ENCODE results near the gene NFATC2. TPM values are rescaled to one million over a fixed set of nuclear protein-coding genes. Genes with fewer than 3 reads are reported as not detected.

Gene NFATC2
- total and polyA plus RNA-seq, 2 of the 4 experiments (the other 2 are of a cell fraction), result 0.18 to 0.38 TPM

DNA sequence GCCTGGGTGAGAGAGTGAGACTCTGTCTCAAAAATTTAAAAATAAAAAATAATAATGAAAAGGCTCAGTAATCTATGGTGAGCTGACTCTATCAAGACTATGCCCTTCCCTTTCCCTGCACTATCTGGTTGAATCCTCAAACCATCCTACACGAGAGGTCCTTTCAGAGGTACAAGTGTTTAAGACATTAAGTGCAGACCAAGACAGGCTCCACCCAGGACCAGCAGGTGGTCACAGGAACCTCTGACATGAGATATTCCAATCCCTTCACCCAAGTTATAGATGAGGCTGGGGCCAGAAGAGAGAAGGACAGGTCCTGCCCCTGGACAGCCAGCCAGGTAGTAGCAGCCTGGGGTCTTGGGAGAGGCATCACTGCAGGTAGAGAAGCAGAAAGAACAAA, 182.6 kb downstream of the NFATC2 start (continued):
- TF ChIP-seq RFX5 (IDR thresholded peaks at IDR 0.05; ENCODE audit: low read depth, low read length) (no peak), POLR2A (IDR thresholded peaks at IDR 0.05; ENCODE audit: low read depth, low read length) (no peak), MXI1 (IDR thresholded peaks at IDR 0.05; ENCODE audit: borderline replicate concordance, low read depth, low read length) (no peak), BHLHE40 (IDR thresholded peaks at IDR 0.05; ENCODE audit: low read depth, low read length) (no peak), SMC3 (IDR thresholded peaks at IDR 0.05; ENCODE audit: low read depth, low read length) (no peak)

DNA sequence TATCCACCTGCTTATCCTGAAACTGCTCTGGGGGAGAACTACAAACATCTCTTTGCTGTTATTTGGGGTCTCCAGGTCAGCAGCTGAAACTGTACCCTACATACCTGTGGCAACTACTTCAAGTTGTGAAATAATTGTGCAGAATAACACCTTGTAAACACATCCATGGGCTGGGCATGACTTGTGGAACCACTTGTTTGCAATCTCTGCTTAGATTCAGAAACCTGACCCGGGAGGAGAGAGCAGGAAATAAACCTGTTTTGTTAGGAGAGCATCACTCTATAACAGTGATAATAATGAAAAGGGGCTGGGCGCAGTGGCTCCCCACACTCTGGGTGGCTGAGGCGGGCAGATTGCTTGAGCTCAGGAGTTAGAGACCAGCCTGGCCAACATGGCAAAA, 183.1 kb downstream of the NFATC2 start:
- in situ Hi-C loops (cut with MboI; ENCODE audit: low sequenced_read_pairs), result no loop called here
- no peak overlapping the region for H3K9ac ChIP-seq (ENCODE audit: low read depth, low read length)
- no peaks in the 10 kb centered on the region; the same call in 1 of the 2 replicates for H3K9me3 ChIP-seq (ENCODE audit: control insufficient read depth, insufficient read depth, low read length)
- peaks cover 37% of the 10 kb centered on the region for H3K9me1 ChIP-seq (ENCODE audit: insufficient read depth, low read length)
- peaks cover 0 to 27% of the 10 kb centered on the region in 2 experiments; a peak in 2 of 4 replicates for H3K79me1 ChIP-seq (ENCODE audit: low read depth in 1 of 2, low read length in 2 of 2)
- dilution Hi-C loops (cut with HindIII; ENCODE audit: low sequenced_read_pairs, unreplicated experiment), result no loop called here
- H3K56ac ChIP-seq (ENCODE audit: extremely low read depth, insufficient read depth, low read length), result no peak overlapping the region
- H2BK15ac ChIP-seq (ENCODE audit: low read depth, low read length), result peak overlapping the region; percentile 96
- no peak overlapping the region for H2BK5ac ChIP-seq (ENCODE audit: low read depth, low read length, poor library complexity, severe bottlenecking)
- H4K20me1 ChIP-seq (ENCODE audit: insufficient read depth, low read length), result no peaks in the 10 kb centered on the region
- no peak overlapping the region for H2AFZ ChIP-seq (replicated peaks; ENCODE audit: low read length, poor library complexity)
- H2AK9ac ChIP-seq (replicated peaks; ENCODE audit: low read depth, low read length, poor library complexity), result no peak overlapping the region
- TF ChIP-seq CEBPB (IDR thresholded peaks at IDR 0.05; ENCODE audit: low read depth, low read length) (0 out of 2 replicates have a peak, but pooled peaks have one; percentile 35), MAZ (IDR thresholded peaks at IDR 0.05; ENCODE audit: borderline replicate concordance, low read depth, low read length) (no peak)
- peak overlapping the region; percentile 14; the same call in 1 of the 2 replicates for H3K27ac ChIP-seq (ENCODE audit: insufficient read depth, low read length)
- no peak overlapping the region; the same call in 1 of the 2 replicates for H4K5ac ChIP-seq (ENCODE audit: low read depth, low read length)
- no peak overlapping the region for H3K18ac ChIP-seq (ENCODE audit: low read depth, low read length)
- no peaks in the 10 kb centered on the region for H3K27me3 ChIP-seq (ENCODE audit: control insufficient read depth, insufficient read depth, low read length)
- peak overlapping the region; percentile 85 for H2BK20ac ChIP-seq (ENCODE audit: low read depth, low read length)
- 100% methylated on average over 1 of the region's 3 CpGs; no CpG with 5 or more reads in 1 of the 2 experiments for WGBS, 2 experiments (ENCODE audit: extremely low coverage in 2 of 2, insufficient read length in 1 of 2)
- peak overlapping the region; percentile 1; the same call in 1 of the 2 replicates for H3K23ac ChIP-seq (ENCODE audit: low read depth, low read length)
- peak overlapping the region; percentile 62 to 83; a peak in 2 of 4 replicates for H4K8ac ChIP-seq (ENCODE audit: low read depth in 2 of 2, low read length in 2 of 2)
- peak overlapping the region; percentile 89 for H3K4ac ChIP-seq (ENCODE audit: low read depth, low read length)
- peak overlapping the region; percentile 77 for H3K14ac ChIP-seq (replicated peaks; ENCODE audit: low read depth, low read length)
- H3K4me1 ChIP-seq (ENCODE audit: control insufficient read depth, insufficient read depth, low read length), result peaks cover 14% of the 10 kb centered on the region
- no peak overlapping the region for H3K4me3 ChIP-seq (ENCODE audit: insufficient read depth, low read depth, low read length)
- CTCF ChIA-PET, result no interaction called here
- H2AK5ac ChIP-seq (ENCODE audit: low read depth, low read length), result peak overlapping the region; percentile 98
- DNase-seq (no peak), ATAC-seq (ENCODE audit: low read depth) (no peak)
- BruUV-seq (replicated peaks), result no TSS peak
- H3K4me2 ChIP-seq (ENCODE audit: low read depth, low read length), result no peak overlapping the region
- peak overlapping the region; percentile 96 for H2BK120ac ChIP-seq (ENCODE audit: low read depth, low read length)
- intact Hi-C loops (cut with micrococcal nuclease), result no loop called here
- peak overlapping the region; percentile 86 for H4K91ac ChIP-seq (ENCODE audit: insufficient read depth, low read depth, low read length)
- H3K36me3 ChIP-seq (ENCODE audit: control insufficient read depth, insufficient read depth, low read length), result no peaks in the 10 kb centered on the region
- POLR2A ChIA-PET (ENCODE audit: unreplicated experiment), result no interaction called here

Data from IMR-90 (cell line).